SHP77 (cell line): ENCODE results near the gene C10orf53.
"Not testable (repeated sequence)": the region's sequence is repeated elsewhere in the genome, so short reads cannot be mapped to it uniquely, and the experiment has no call there.

Source experiments
- DNase-seq, 2 experiments: peaks; one replicate each; lab custom pipeline; 2025; lab: John Stamatoyannopoulos, UW

Gene C10orf53

GRCh38 chr10:49652421-49653272, 26.8 kb upstream of the C10orf53 start:
- DNase-seq: no peak

GRCh38 chr10:49653273-49653929, 26.1 kb upstream of the C10orf53 start:
- no peak for DNase-seq

- DNase-seq: no peak
These were observed 25.3 kb upstream of the C10orf53 start for GRCh38 chr10:49654036-49654693.

GRCh38 chr10:49655099-49655498, 24.4 kb upstream of the C10orf53 start:
- DNase-seq: no peak

GRCh38 chr10:49656845-49657493, 22.5 kb upstream of the C10orf53 start:
- no peak for DNase-seq

GRCh38 chr10:49657606-49658005, 21.8 kb upstream of the C10orf53 start:
- DNase-seq: no peak

- no peak for DNase-seq
These were observed 18.2 kb upstream of the C10orf53 start for GRCh38 chr10:49661140-49661856.

GRCh38 chr10:49662169-49662830, 17.2 kb upstream of the C10orf53 start:
- no peak for DNase-seq

GRCh38 chr10:49663596-49663995, 15.9 kb upstream of the C10orf53 start:
- no peak for DNase-seq

GRCh38 chr10:49664006-49664841, 15.2 kb upstream of the C10orf53 start:
- no peak for DNase-seq

- no peak for DNase-seq
These were observed 14.6 kb upstream of the C10orf53 start for GRCh38 chr10:49664842-49665355.

GRCh38 chr10:49666054-49666615, 13.3 kb upstream of the C10orf53 start:
- DNase-seq: no peak

GRCh38 chr10:49666685-49667084, 12.8 kb upstream of the C10orf53 start:
- DNase-seq: no peak

- no peak for DNase-seq
These were observed 11.5 kb upstream of the C10orf53 start for GRCh38 chr10:49667991-49668390.

- DNase-seq: no peak
These were observed 10.8 kb upstream of the C10orf53 start for GRCh38 chr10:49668684-49669083.

- DNase-seq: no peak
These were observed 498 bp upstream of the C10orf53 start for GRCh38 chr10:49678827-49679479.

- DNase-seq: not testable (repeated sequence)
These were observed 3.0 kb downstream of the C10orf53 start for GRCh38 chr10:49682449-49682848.

GRCh38 chr10:49682879-49683278, 3.4 kb downstream of the C10orf53 start:
- no peak for DNase-seq

GRCh38 chr10:49686651-49687050, 7.2 kb downstream of the C10orf53 start:
- no peak for DNase-seq
